GM19324 (cell line): ENCODE data around the gene CERS1.
"Not testable (repeated sequence)": the region's sequence is repeated elsewhere in the genome, so short reads cannot be mapped to it uniquely, and the experiment has no call there.

Experiments
- ATAC-seq: cut with Tn5 transposase; IDR thresholded peaks from one replicate; pipeline ENCODE4 v1.9.1; 2021; ENCODE audit warnings: mild to moderate bottlenecking, moderate library complexity; ENCODE audit not compliant: unreplicated experiment, low FRiP score

The CERS1 gene

DNA sequence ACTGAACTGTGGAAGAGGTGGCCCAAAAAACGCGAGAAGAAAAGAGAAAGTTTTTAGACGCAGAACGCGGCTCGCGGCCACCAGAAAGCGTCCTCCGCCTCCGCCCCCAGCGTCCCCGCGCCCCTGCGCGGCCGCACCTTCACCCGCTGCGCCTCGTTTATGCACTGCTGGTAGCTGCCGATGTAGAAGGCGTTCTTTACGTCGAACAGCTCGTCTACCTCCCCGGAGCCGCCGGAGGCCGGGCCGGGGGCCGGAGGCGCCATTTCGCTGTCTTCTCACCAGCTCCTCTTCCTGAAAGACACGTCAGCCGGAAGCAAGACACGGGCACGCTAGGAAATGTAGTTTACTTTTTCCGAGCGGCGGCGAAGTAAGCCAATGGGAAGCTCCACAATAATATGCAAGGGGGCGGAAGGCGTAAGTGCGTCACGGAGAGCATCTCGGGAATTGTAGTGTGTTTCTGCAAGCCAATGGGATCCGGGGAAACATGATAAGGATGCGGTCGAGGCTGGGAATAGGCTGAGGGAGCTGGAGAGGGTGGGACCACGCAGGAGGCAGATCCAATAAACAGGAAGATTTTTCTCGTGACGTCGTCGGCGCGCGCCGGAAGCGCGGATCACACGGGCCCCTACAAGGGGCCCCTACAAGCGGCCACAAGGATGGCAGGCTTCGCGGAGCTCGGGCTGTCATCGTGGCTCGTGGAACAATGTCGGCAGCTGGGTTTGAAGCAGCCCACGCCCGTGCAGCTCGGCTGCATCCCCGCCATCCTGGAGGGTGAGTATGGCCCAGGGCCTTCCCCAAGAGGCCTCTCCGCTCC, 23.3 kb upstream of the CERS1 start, which contains the start of the genes COPE and DDX49:
COPE (minus strand) TSS at position 302 of the 814 bp plus-strand sequence; CDS start at position 263, 39 bp downstream.
DDX49 (plus strand) TSS at position 630 of the 814 bp plus-strand sequence; CDS start at position 657, 27 bp downstream.
- ATAC-seq, result peak; percentile 93

DNA sequence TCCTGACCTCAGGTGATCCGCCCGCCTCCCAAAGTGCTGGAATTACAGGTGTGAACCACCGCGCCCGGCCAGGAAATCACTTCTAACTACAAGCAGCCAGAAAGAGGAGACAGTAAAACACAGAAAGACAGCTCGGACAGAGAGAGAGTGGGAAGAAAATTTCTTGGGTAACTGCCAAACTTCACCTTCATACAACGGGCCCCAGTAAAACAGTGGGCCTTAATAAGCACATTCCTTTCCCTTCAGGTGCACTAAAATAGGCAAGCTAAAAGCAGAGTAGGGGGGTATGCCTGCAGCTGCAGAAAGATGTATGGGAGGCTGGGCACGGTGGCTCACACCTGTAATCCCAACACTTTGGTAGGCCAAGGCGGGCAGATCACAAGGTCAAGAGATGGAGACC, 21.6 kb upstream of the CERS1 start:
- ATAC-seq, result not testable (repeated sequence)

GRCh38 chr19:18915639-18916038, 19.7 kb upstream of the CERS1 start:
- ATAC-seq, result no peak

GRCh38 chr19:18913466-18913865, 17.5 kb upstream of the CERS1 start:
- no peak for ATAC-seq

DNA sequence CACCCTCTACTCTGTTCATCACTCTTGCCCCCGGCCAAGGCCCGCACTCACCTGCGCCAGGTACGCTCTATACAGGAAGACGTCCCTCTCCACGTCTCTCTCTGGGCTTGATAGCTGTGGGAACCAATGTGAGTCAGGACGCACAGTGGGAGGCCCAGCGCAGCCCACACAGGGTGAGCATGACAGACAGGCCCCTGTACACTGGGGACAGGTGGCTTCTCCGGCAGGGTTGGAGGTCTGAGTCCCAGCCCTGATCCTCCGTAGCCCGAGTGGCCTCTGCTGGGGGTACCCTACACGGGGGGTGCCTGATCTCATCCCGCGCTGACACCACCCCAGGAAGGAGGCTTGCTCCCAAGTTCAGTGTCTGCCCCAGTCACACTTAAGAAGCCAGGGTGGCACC, 17.0 kb upstream of the CERS1 start:
- no peak for ATAC-seq

DNA sequence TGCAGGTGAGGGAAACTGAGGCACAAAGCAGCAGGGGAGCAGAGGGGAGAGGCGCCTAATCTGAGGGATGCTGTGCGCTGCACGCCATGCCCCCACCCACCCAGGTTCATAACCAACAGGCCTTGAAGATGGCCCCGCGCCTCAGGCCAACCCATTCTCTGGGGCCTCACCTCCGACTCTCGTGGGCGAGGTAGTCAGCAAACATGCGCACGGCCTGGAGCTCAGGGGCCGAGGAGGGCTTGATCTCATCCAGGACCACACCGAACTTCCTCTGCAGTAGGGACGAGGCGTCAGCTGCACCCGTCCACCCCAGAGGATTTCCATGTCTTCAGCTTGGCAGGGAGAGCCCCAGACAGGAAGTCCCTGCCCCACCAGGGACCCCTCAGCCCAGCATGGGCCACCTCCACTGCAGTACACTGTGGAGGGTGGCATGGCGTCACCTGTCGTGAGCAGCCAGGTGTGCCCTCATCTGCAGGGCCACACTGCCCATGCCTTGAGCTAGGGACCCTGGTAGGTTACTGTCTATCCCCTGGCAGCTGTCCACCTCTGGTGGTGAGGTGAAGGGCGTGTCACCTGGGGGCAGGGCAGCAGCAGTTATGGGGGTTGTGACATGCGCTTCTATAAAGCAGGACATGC, 15.0 kb upstream of the CERS1 start:
- no peak for ATAC-seq

GRCh38 chr19:18910010-18910409, 14.1 kb upstream of the CERS1 start:
- ATAC-seq, result no peak

DNA sequence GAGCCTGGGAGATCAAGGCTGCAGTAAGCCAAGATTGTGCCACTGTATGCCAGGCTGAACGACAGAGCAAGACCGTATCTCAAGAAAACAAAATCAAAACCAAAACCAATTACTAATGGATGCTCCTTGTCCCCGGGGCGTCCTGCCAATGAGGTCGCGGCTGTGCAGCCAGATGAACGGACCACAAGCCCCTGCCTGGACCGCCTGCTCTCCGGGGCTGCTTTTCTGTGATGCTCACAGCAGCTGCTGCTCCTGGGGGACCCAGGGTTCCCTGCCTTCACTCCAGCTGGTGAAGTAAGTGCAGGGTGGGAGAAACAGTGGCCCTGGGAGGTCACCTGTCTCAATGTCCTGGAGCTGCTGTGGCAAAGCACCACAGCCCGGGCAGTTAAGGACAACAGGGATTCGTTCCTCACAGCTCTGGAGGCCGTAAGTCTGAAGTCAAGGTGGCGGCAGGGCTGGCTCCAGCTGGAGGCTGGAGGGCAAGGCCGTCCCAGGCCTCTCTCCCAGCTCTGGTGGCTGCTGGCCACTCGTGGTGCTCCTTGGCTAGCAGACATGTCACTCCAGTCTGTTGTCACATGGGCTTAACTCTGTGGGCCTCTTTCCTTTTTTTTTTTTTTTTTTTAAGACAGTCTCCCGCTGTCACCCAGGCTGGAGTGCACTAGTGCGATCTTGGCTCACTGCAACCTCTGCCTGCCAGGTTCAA, 13.1 kb upstream of the CERS1 start:
- ATAC-seq, result no peak

DNA sequence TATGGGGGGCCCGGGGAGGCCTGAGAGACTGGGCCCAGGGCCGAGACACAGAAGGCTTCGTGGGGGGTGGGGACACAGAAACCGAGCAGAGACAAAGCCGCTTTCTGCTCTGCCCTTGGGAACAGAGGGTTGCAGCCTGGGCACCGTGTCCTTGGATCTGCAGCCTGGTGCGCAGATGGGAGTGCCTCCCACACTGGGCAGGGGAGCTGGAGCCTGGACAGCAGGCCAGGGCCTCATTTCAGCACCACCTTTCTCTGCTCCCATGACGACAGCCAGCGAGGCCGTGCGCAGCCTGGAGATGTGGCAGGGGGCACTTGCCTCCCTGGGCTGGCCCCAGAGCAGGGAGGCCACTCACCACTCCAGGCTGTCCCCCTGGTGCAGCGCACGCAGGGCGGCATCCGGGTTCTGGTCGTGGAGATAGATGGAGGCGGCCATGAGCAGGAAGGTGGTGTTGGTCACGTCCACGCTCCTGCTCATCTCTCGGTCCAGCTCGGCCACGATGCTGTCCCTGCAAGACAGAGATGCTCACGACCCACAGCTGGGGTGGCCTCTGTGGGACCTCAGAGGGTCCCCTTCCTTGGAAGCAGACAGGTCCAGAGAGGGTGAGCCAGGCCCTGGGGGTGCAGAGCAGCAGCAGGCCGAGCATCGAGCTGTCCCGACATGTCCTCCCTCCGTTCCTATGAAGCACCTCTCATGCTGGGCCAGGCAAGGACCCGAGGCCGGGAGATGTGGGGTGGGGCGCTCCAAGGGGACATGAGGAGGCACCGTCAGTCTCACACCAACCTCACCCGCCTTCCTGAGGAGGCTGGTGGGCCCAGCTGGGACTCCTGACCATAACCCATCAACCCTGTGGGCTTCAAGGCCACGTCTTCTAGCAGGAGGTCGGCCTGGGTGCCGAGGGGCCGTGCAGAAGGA, 10.9 kb upstream of the CERS1 start:
- no peak for ATAC-seq

- ATAC-seq, result no peak
These were observed 9.7 kb upstream of the CERS1 start for GRCh38 chr19:18905513-18906236.

GRCh38 chr19:18905058-18905456, 9.1 kb upstream of the CERS1 start:
- no peak for ATAC-seq

DNA sequence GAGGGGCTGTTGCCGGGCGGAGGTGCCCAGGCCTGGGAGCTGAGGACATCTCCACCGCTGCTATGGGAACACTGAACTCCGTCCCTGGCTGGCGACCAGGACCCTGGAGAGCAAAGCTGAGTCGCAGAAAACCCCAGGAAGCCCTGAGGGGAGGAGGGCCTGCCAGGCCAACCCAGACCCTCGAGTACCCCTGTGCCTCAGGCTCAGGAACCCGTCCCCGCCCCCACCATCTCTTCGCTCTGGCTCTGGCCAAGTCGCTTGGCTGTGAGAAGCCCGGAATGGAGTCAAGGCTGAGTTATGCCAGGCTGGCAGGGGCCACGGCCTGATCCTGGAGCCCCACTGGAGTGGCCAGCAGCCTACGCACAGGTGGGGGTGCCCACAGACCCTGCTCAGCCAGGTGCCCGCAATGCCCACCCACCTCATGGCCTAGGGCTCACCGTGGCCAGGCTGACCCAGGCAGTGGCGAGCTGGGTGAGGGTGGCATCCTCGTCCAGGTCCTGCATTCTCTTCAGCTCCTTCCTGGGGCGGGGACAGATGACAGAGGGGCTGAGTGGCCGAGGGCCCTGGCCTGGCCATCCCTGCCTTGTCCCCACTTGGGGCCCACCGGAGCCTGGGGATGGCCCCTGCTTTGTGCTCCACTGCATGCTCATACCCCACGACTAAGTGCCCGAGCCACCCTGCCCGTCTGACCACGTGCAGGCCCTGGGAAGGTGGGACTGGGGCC, 8.5 kb upstream of the CERS1 start:
- ATAC-seq, result no peak

GRCh38 chr19:18903156-18904037, 7.4 kb upstream of the CERS1 start:
- ATAC-seq, result no peak

GRCh38 chr19:18902519-18902918, 6.6 kb upstream of the CERS1 start:
- ATAC-seq, result not testable (repeated sequence)

DNA sequence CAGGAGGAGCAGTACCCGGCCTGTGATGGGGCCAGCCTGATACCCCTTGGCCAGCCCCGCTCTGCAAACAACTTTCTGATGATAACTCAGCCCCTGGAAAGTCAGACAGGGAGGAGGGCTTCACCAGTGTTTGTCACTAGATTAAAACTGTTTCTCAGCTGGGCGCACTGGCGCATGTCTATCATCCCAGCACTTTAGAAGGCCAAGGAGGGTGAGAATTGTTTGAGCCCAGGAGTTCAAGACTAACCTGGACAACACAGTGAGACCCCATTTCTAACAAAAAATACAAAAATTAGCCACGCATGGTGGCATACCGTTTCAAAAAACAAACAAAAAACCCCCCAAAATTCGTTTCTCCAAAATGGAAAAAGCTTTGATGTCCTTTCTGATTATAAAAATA, 5.5 kb upstream of the CERS1 start:
- no peak for ATAC-seq

DNA sequence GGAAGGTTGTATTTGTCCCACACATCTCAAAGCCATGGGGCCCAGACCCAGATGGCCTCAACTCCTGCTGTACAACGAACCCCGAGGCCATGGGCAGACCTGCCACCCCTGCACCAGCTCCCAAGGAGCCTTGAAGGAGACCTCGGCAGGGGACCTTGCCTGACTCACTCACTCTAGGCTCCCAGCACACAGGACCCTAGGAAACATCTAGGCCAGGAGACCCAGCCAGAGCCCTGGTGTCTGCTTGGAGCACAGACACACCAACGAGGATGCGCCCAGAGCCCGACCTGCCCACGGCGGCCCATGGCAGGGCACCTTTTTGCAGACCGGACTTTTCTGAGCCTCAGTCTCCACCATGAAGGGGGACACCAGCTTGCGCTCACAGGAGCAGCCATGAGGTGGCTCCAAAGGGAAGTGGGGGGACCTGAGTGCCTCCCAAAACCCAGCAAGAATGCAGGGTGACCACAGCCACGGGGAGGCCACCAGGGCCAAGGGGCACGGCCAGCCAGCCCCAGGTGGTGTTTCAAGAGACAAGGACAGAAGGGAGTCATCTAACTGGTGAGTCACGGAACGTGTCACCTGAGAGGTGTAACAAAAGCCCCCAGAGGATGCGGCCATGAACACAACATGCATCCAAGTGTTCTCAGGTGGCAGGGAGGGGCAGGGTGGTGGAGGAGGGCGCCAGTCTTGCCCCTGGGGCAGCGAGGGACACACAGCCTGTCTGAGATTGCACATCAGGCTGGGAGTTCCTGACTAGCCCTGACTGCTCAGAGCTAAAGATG, 4.9 kb upstream of the CERS1 start:
- ATAC-seq, result no peak
